22Rv1 (cell line): Measurements from ENCODE around the gene ADAMTS16.

Experiments
- ZFX ChIP-seq: fragments of 450-650 bp; IDR thresholded peaks from 2 replicates; pipeline ENCODE4 v1.6.1; 2017; ENCODE audit warnings: antibody characterized with exemption, borderline replicate concordance
- TF ChIP-seq, protein P1 (sequence below): fragments of 450-650 bp; IDR thresholded peaks from 2 replicates; pipeline ENCODE4 v1.5.1; 2017; ENCODE audit warnings: mild to moderate bottlenecking

GRCh38 chr5:5182508-5183188 lies 42.5 kb downstream of the ADAMTS16 start:
- TF ChIP-seq, protein P1, sequence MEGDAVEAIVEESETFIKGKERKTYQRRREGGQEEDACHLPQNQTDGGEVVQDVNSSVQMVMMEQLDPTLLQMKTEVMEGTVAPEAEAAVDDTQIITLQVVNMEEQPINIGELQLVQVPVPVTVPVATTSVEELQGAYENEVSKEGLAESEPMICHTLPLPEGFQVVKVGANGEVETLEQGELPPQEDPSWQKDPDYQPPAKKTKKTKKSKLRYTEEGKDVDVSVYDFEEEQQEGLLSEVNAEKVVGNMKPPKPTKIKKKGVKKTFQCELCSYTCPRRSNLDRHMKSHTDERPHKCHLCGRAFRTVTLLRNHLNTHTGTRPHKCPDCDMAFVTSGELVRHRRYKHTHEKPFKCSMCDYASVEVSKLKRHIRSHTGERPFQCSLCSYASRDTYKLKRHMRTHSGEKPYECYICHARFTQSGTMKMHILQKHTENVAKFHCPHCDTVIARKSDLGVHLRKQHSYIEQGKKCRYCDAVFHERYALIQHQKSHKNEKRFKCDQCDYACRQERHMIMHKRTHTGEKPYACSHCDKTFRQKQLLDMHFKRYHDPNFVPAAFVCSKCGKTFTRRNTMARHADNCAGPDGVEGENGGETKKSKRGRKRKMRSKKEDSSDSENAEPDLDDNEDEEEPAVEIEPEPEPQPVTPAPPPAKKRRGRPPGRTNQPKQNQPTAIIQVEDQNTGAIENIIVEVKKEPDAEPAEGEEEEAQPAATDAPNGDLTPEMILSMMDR, result no peak
- TF ChIP-seq ZFX, result no peak
